Stimulated activated CD8-positive, alpha-beta memory T cell treated with anti-CD3 and anti-CD28 coated beads, Interleukin-7, amount 100 ng/mL, for 1 hour (primary cell): ENCODE measurements around the gene OLFML2A.

Experiments used
- DNase-seq, 2 donors: peaks; one replicate each; pipeline ENCODE4 v3.0.0-alpha.2; 2020; ENCODE audit warnings: low read depth in 2 of 2

The OLFML2A gene

GRCh38 chr9:124778575-124779367 lies 1.8 kb downstream of the OLFML2A start:
- DNase-seq = no peak

GRCh38 chr9:124779368-124780059 lies 2.6 kb downstream of the OLFML2A start:
- DNase-seq = no peak

DNA sequence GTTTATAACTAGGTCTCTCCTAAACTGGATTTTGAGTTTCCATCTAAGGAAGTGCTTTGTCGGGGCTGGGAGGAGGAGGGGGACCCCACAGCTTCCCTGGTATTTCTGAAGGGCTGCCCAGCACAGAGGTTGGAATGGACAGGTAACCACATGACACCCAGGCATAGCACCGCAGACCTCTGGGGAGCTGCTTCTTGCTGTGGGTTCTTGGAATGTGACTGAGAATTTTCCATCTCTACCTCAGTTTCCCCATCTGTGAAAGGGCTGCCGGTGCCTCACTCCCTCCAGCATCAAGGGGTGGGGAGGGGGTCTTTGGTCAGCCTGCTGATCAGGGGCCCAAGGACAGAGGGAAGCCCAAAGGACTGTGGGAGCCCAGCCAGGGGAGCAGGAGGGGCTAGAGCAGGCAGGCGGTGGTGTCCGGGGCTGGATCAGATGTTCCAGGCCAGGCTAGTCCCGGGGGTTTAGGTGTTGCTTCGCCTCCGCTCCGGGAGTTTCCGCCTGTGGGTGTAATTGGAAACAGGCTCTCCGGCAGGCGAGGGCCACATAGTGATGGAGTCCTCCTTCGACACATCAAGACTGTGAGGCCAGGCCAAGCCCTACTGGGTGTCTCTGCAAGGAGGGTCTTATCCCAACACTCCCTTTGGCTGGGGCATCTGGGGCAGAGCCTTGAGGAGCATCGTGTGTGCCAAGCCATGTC lies 3.3 kb downstream of the OLFML2A start:
- no peak for DNase-seq

GRCh38 chr9:124780757-124781151 lies 3.8 kb downstream of the OLFML2A start:
- DNase-seq = no peak

GRCh38 chr9:124781967-124782660 lies 5.2 kb downstream of the OLFML2A start:
- no peak for DNase-seq

- no peak for DNase-seq
Observed at GRCh38 chr9:124782661-124783574, 6.0 kb downstream of the OLFML2A start.

GRCh38 chr9:124783830-124784229 lies 6.9 kb downstream of the OLFML2A start:
- DNase-seq = no peak

DNA sequence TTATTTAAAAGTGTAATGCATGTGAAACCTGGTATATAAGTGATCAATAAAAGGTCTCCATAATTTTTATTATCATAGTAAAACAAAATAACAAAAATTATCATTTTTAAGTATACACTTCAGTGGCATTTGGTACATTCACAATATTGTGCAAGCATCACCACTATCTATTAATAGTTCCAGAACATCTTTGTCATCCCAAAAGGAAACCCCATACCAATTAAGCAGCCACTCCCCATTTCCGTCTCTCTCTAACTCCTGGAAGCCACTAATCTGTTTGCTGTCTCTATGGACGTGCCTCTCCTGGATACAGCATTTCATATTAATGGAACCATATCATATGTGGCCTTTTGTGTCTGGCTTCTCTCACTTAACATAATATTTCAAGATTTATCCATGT lies 7.6 kb downstream of the OLFML2A start:
- no peak for DNase-seq

- DNase-seq = no peak
Observed at GRCh38 chr9:124786881-124787573, 10.1 kb downstream of the OLFML2A start.

DNA sequence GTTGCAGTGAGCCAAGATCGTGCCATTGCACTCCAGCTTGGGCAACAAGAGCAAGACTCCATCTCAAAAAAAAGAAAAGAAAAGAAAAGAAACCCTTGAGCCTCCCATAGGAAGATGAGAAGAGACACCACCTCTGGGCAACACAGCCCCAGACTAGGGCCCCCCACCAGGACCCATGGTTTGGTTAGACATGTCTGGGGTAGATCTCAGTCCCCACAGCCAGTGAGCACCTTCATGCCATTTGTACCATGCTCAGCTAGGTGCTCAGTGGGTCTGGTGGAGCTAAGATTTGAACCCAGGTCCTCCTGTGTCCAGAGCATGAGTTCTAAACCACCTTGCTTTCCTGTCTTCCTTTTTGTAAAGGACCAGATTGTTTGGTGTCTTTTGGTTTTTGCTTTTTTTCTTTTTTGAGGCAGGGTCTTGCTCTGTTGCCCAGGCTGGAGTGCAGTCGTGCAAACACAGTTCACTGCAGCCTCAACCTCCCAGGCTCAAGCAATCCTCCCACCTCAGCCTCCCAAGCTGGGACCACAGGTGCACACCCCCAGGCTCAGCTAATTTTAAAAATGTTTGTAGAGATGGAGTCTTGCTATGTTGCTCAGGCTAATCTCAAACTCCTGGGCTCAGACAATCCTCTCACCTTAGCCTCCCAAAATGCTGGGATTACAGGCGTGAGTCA lies 11.7 kb downstream of the OLFML2A start:
- DNase-seq = no peak

GRCh38 chr9:124789531-124789930 lies 12.6 kb downstream of the OLFML2A start:
- no peak for DNase-seq

- DNase-seq = no peak
Observed at GRCh38 chr9:124790301-124790700, 13.4 kb downstream of the OLFML2A start.

- no peak for DNase-seq
Observed at GRCh38 chr9:124790801-124791505, 14.0 kb downstream of the OLFML2A start.

DNA sequence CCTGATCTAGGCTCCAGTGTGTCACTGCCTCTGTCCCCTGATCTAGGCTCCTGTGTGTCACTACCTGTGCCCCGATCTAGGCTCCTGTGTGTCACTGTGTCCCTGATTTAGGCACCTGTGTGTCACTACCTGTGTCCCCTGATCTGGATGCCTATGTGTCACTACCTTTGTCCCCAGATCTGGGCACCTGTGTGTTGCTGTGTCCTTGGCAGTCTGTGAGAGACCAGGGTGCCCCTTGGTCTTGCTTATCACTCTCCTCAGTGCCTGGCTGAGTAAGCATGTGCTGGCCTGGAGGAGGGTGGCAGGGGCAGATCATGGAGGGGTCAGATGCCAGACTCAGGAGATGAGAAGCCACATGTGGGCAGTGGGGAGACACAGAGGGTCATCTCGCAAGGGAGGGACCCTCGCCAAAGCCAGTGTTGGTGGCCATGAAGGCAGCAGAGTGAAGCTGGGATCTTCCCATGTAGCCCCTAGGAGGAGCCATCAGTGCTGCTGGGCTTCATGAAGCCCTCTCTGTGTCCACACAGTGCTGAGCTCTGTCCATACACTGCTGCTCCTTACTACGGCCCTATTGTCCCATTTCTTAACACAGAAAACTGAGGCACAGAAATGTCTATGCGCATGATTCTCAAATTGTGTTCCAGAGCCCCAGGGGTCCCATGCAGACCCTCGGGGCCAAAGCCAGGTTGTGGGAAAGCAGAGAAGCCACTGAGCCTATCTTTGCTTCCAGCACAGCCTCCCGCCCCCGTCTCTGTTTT lies 15.5 kb downstream of the OLFML2A start:
- no peak for DNase-seq

- DNase-seq = no peak
Observed at GRCh38 chr9:124793015-124793541, 16.1 kb downstream of the OLFML2A start.

GRCh38 chr9:124794902-124795491 lies 18.1 kb downstream of the OLFML2A start:
- no peak for DNase-seq

DNA sequence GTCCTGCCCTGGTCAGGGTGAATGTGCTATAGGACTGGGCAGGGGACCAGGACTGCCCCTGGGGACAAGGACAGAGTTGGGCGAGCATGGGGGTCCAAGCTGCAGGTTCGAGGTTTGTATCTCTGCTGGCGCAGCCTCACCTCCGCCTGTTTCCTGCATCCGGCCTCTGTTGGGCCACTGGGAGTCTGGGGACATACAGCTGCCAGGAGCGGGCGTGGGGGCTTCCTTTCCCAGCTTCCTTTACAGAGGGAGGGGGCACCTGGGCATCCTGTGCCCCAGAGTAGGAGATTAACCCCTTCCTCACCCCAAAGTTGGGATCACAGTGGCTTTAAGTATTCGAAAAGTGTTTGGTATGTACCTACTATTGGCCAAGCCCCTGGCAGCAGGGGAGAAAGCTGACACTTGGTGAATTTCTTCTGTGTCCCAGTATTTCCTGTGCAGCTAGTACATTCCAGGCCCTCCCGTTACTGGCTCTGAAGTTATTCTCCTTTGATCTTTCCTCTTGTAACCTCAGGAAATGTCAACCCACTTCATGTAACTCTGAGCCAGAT lies 19.0 kb downstream of the OLFML2A start:
- no peak for DNase-seq
